GM19324 (cell line): ENCODE measurements around the gene DNAJC5.

ENCODE experiments used
- ATAC-seq: cut with Tn5 transposase; IDR thresholded peaks from one replicate; pipeline ENCODE4 v1.9.1; 2021; ENCODE audit warnings: mild to moderate bottlenecking, moderate library complexity; ENCODE audit not compliant: unreplicated experiment, low FRiP score

Gene DNAJC5

DNA sequence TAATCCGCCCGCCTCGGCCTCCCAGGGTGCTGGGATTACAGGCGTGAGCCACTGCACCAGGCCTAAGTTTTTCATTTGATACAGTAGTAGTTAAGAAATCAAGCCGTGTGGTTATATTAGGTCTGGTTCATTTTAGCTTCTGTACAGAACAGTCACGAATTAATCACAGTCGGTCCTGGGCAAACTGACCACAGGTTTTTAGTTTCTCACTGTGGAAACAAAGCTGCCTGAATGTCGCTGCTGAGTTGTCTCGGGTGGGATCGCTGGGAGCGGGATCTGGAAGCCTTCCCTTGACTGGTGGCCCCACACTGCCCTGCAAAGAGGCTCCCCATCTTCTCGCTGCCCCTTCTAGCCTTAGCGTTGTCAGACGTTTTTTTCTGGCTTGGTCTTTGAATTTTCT, 42.7 kb downstream of the DNAJC5 start:
- no peak for ATAC-seq

DNA sequence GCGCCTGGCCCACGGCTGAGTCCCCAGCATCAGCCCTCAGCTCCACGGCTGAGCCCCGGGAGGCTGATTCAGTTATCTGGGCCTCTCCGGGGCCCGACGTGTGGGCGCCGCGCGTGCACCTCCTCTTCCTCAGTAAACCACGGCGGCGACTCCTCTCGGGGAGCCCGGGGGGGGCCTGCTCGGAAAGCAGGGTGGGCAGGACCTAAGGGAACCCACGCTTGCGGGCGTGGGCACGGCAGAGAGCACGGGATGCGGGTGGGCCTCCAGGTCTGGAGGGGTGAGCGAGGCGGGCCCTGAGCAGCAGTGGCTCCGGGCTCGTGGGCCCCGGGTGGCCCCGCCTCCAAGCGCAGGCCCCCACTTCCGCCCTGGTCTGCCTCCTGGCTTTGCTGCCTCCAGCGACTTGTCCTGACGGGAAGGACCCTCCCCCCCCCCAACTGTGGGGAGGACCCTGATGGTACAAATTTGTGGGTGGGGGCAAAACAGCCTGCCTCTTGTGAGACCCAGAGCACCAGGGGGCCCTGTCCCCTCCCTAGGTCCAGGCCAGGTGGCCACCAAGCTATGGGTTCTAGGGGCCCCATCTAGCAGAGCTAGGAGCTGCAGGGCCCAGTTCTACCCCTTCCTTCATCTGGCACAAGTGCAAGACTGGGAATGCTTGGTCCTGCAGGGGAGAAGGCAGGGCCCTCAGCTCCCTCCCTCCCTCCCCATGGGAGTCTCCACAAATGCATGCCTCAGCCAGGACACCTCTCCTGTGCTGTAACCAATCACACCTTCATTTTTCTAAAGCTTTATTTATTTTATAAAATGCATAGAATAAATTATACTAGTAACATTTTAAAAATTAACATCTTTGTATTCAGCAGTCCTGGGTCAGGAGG, 44.4 kb downstream of the DNAJC5 start:
- no peak for ATAC-seq

- no peak for ATAC-seq
Observed at GRCh38 chr20:63940071-63940471, 45.1 kb downstream of the DNAJC5 start.

DNA sequence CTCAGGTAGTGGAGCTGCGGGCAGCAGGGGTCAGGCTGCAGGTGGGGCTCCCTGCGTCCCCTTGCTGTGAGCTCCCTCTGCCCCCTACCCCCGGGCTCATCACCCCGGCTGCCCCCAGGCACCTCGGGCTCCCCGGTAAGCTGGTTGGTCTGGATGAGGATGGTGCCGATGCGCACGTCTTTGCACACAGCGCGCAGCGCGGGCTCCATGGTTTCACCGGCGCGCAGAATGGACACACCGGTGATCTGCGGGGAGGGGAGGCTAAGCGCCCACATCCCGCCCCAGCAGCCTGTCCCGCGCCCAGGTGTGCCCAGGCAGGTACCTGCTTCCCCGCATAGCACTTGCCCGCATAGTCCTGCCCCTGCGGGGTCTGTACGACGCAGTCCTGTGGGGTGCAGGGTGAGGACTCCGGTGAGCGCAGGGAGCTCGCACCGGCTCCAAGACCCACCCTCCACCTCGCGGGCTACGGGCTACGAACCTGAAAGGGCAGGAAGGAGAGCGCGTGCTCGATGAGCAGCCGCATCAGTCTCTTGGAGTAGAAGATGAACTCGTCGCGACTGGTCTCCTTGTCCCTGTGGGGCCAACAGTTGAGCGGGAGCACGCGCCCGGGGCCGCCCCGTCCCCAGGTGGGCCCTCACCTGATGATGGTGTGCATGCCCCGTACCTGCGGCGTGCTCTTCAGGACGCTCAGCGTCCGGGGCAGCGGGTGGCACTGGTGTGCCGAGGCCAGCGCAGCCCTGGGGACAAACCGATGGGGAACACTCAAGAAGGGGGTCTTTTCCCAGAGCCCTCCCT, 45.7 kb downstream of the DNAJC5 start:
- ATAC-seq, result no peak

- ATAC-seq, result no peak
Observed at GRCh38 chr20:63941282-63942081, 46.6 kb downstream of the DNAJC5 start.

DNA sequence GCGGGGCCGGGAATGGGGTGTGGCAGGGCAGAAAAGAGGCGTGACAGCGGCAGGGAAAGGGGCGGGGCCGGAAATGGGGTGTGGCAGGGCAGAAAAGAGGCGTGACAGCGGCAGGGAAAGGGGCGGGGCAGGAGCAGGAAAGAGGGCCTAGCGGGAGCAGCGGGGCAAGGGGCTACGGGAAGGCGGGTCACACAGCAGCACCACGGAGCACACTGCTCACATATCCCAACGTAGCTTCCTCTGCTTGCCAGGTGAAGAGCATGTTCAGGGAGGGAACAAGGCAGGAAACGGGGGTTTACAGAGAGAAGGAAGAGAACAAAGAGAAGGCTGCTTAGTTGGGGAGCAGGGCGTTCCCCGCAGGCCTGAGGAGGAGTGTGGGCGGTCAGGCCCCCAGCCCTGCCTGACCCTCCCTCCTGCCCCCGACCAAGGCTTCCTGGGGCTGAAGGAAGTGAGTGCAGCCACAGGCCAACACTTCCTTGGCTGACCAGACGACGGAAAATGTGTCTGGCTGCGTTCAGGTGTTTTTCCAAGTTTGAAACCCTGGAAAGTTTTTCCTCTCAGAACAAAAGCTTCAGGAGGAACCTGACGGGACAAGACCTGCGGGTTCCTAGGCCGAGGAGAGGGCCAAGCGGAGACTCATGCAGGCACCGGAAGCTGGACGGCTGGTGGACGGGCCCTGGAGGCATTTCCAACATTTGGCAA, 47.5 kb downstream of the DNAJC5 start:
- ATAC-seq, result no peak

DNA sequence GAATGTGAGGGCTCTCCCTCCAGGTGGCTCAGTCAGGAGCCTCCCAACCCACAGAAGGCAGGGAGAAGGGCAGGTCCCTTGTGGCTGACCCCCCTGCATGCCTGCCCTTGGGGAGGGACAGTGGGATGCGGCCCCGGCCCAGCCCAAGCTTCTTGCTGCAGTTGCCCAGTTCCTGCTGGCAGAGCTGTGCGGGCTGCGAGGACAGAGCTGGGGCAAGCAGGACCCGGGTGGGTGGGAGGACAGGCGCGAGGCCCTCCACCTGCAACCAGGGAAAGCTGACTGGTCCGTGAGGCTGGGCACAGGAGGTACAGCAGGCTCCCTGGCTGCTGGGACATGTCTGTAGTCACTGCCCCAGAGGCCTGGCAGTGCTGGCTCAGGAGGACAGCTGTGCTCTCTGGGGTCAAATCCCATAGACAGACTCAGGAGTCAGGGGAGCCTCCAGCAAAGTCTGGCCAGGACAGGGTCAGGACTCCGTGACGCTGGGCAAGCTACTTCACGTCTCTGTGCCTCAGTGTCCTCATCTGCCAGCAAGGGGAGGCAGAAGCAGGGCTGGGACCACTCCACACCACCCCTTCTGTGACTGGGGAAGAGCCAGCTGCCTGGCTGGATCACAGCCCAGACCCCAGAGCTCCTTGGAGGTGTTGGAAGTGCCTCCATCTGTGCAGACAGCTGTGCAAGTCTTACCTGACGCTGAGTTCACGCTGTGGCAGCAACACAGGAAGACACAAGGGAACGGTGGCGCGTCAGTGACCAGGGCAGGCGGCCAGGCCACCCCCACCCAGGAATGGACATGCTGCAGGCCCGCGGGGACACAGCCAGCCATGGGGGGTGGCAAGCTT, 48.3 kb downstream of the DNAJC5 start:
- ATAC-seq, result no peak

DNA sequence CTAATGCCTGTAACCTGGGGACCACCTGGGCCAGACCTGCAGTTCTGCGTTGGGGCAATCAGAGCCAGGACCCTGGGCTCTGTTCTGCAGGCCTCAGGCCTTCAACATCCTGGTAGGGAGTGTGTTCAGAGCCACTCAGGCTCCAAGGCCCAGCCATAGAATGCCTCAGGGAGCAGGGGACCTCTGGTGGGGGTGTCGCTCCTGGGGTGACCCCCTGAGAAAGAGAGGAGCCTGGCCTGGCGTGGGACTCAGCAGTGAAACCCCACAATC, 48.8 kb downstream of the DNAJC5 start:
- no peak for ATAC-seq

DNA sequence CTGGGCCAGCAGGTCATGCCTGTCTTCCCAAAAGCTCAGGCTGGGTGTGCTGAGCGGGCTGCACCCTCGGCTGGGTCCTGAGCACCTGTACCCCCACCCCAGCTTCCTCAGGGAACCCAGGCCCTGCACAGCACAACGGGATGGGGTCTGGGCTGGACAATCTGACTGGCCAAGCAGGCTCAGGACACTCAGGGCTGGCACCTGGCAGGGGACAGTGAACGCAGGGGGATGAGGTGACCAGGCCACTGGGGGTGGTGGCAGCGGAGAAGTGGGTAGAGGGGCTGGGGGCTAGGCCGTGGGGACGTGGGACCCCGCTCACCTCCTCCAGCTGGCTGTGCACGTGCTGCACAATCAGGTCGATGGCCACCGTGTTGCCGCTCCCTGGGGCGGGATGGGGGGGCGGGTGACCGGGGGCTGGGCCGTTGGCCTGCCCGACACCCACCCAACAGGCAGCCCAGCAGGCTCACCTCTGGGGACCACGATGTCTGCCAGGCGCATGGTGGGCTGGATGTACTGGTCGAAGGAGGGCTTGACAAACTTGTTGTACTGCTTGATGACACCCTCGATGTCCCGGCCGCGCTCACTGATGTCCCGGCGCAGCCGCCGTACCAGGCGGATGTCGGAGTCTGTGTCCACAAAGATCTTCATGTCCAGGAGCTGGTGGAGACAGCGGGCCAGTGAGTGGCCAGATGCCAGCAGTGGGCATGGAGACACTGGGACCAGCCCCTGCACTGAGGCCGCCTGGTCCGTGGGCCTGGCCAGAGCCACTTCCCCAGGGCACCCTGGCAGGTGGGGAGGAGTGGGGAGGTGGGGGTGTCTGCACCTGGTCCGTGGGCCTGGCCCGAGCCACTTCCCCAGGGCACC, 49.4 kb downstream of the DNAJC5 start:
- no peak for ATAC-seq

DNA sequence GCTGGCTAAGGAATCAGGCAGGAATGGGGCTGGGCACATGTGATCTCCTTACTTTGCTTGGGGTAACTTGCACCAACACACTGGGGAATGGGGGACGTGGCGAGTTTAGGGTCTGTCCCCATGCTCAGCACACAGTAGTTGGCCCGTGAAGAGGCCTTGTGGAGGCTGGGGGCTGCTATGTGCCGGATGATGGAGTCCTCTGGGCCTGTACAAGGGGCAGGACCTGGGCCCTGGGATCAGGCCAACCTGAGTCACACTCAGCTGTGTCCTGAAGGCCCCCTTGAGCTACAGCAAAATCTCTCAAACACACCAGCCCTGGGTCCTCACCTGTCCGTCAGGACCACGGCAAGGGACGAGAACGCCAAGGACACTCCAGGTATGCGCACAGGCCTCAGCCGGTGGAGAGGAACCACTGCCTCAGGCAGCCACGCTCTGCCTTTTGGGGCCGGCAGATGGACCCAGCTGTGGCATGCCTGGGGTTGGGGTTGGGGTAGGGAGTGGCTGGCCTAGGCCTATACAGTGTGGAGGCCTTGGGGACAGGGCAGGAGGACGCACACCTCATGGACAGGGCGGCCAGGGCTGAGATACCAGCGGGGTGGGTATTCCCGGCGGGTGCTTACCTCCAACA, 50.2 kb downstream of the DNAJC5 start:
- ATAC-seq, result no peak

- ATAC-seq, result no peak
Observed at GRCh38 chr20:63945921-63946920, 51.3 kb downstream of the DNAJC5 start.

GRCh38 chr20:63946986-63947637, 52.2 kb downstream of the DNAJC5 start:
- ATAC-seq, result no peak

- no peak for ATAC-seq
Observed at GRCh38 chr20:63947638-63948456, 52.9 kb downstream of the DNAJC5 start.

- no peak for ATAC-seq
Observed at GRCh38 chr20:63950701-63951397, 55.9 kb downstream of the DNAJC5 start.
